K562 (cell line): Measurements from ENCODE around the gene LHB. TPM values are rescaled to one million over a fixed set of nuclear protein-coding genes. Genes with fewer than 3 reads are reported as not detected.
A peak's percentile ranks its signal among the peaks of the same experiment; 100 is the strongest.

Source experiments
- ATAC-seq: fragments of 200-7000 bp; cut with Tn5 transposase; 3 replicates; pipeline ENCODE4 v1.9.1; 2020; ENCODE audit warnings: moderate library complexity
- BruUV-seq: library from RNA; stranded (reverse); fragments of 400-500 nt; replicated peaks from 2 replicates; lab custom pipeline; 2021; lab: Mats Ljungman, UMichigan
- CTCF ChIA-PET: fragments of 300-600 bp; formaldehyde crosslinking; extraction: SDS; loops from one replicate; lab custom pipeline; 2021; ENCODE audit warnings: low intra/inter-chr PET ratio; lab: Yijun Ruan, JAX
- POLR2A ChIA-PET: fragments of 300-600, 350-650 bp; sonication (Branson Sonifier 250); formaldehyde crosslinking; extraction: SDS; loops from one replicate; lab custom pipeline; 2021; ENCODE audit warnings: antibody characterized with exemption, inconsistent platforms; lab: Yijun Ruan, JAX
- DNase-seq, 4 experiments: peaks; one replicate each; pipeline versions ENCODE4 v3.0.0 to v3.0.0-alpha.2; 2011 to 2018; ENCODE audit warnings: low spot score in 3 of 4, mixed read lengths in 3 of 4; ENCODE audit errors: extremely low read depth in 1 of 4
- FAIRE-seq: peaks from 2 replicates; lab custom pipeline; 2011; peaks lifted over from hg19 to GRCh38; lab: Jason Lieb, UNC
- H2AFZ ChIP-seq: 2 replicates; pipeline ENCODE4 v1.6.0; 2011; ENCODE audit warnings: low read depth, low read length, control low read depth, inconsistent platforms
- H3K27ac ChIP-seq: fragments of 200-600 bp; 3 replicates; pipeline ENCODE4 v1.8.0; 2011; ENCODE audit warnings: low read depth, mild to moderate bottlenecking, control low read depth, inconsistent platforms, low read length, moderate library complexity, mixed read lengths; ENCODE audit errors: extremely low read depth
- H3K27me3 ChIP-seq, 2 experiments: fragments of 300-600 bp in 1 of 2; 2 replicates in 1 of 2; 3 replicates in 1 of 2; pipeline versions ENCODE4 v1.6.0 to v1.8.0; 2011; ENCODE audit warnings: inconsistent platforms in 2 of 2, low read length in 2 of 2, mild to moderate bottlenecking in 1 of 2, mixed read lengths in 1 of 2, moderate library complexity in 1 of 2; ENCODE audit not compliant: control insufficient read depth in 2 of 2, insufficient read depth in 2 of 2
- H3K36me3 ChIP-seq: fragments of 300-600 bp; 3 replicates; pipeline ENCODE4 v1.8.0; 2011; ENCODE audit warnings: mild to moderate bottlenecking, low read length, inconsistent platforms; ENCODE audit not compliant: control insufficient read depth, insufficient read depth
- H3K4me1 ChIP-seq, 2 experiments: fragments of 200-600 bp in 1 of 2; replicated peaks in 1 of 2; 2 replicates in 1 of 2; 3 replicates in 1 of 2; pipeline versions ENCODE4 v1.5.1 to v1.8.0; 2011; ENCODE audit warnings: inconsistent platforms in 2 of 2, low read length in 2 of 2, mild to moderate bottlenecking in 1 of 2, mixed read lengths in 1 of 2, moderate library complexity in 1 of 2; ENCODE audit not compliant: control insufficient read depth in 2 of 2, insufficient read depth in 2 of 2
- H3K4me2 ChIP-seq: 2 replicates; pipeline ENCODE4 v1.6.1; 2011; ENCODE audit warnings: low read length, control low read depth, inconsistent platforms, mixed read lengths; ENCODE audit not compliant: insufficient read depth
- H3K4me3 ChIP-seq: fragments of 200-600 bp; sonication (generic), shearing (Covaris generic); 2 replicates; pipeline ENCODE4 v1.5.1; 2016; ENCODE audit warnings: control low read depth, inconsistent platforms
- H3K79me2 ChIP-seq: fragments of 200-600 bp; 3 replicates; pipeline ENCODE4 v1.8.0; 2011; ENCODE audit warnings: low read length, inconsistent platforms; ENCODE audit not compliant: control insufficient read depth, insufficient read depth
- H3K9ac ChIP-seq, 2 experiments: 2 replicates each; pipeline versions ENCODE4 v1.6.0 to v1.6.1; 2011; ENCODE audit warnings: low read depth in 2 of 2, low read length in 2 of 2, control low read depth in 1 of 2, inconsistent platforms in 1 of 2, mild to moderate bottlenecking in 1 of 2, mixed read lengths in 1 of 2; ENCODE audit not compliant: insufficient read depth in 1 of 2
- H3K9me1 ChIP-seq: one replicate; pipeline ENCODE4 v1.6.0; 2011; ENCODE audit warnings: inconsistent platforms, mild to moderate bottlenecking, low read length, moderate library complexity; ENCODE audit not compliant: control insufficient read depth, insufficient read depth
- H3K9me3 ChIP-seq: replicated peaks from 2 replicates; pipeline ENCODE4 v1.5.1; 2011; ENCODE audit warnings: low read depth, low read length, inconsistent platforms; ENCODE audit not compliant: control insufficient read depth, insufficient read depth
- H4K20me1 ChIP-seq: replicated peaks from 2 replicates; pipeline ENCODE4 v1.6.1; 2011; ENCODE audit warnings: low read length, inconsistent platforms, mixed read lengths; ENCODE audit not compliant: control insufficient read depth, insufficient read depth
- ARID4B ChIP-seq: sonication (generic); formaldehyde crosslinking; IDR thresholded peaks from 2 replicates; pipeline ENCODE4 v1.8.0; 2022; ENCODE audit warnings: mild to moderate bottlenecking, missing genetic modification reagents
- BHLHE40 ChIP-seq: IDR thresholded peaks from 2 replicates; pipeline ENCODE4 v1.6.1; 2011; ENCODE audit warnings: low read length, improper control_type of control experiment
- E2F6 ChIP-seq, 2 experiments: IDR thresholded peaks; 2 replicates each; pipeline ENCODE4 v1.6.1; 2011; ENCODE audit warnings: borderline replicate concordance in 1 of 2, control low read depth in 1 of 2, low read depth in 1 of 2, low read length in 1 of 2, mild to moderate bottlenecking in 1 of 2, mixed read lengths in 1 of 2, moderate library complexity in 1 of 2; ENCODE audit not compliant: insufficient read depth in 1 of 2, insufficient read length in 1 of 2, poor library complexity in 1 of 2, severe bottlenecking in 1 of 2; ENCODE audit errors: extremely low read depth in 1 of 2
- HNRNPL ChIP-seq: fragments of 200-400 bp; formaldehyde crosslinking; IDR thresholded peaks from 2 replicates; pipeline ENCODE4 v1.6.1; 2017; ENCODE audit warnings: low read depth, mild to moderate bottlenecking, low read length
- JUN ChIP-seq, 2 experiments: sonication (generic) in 1 of 2; formaldehyde crosslinking in 1 of 2; IDR thresholded peaks; 2 replicates each; pipeline versions ENCODE4 v1.6.1 to v1.8.0; 2012 to 2022; ENCODE audit warnings: borderline replicate concordance in 2 of 2, mild to moderate bottlenecking in 2 of 2, improper control_type of control experiment in 1 of 2, low read depth in 1 of 2, low read length in 1 of 2, missing genetic modification reagents in 1 of 2
- KAT8 ChIP-seq: fragments of 450-650 bp; IDR thresholded peaks from 2 replicates; pipeline ENCODE4 v1.6.1; 2016; ENCODE audit warnings: low read depth, mild to moderate bottlenecking
- KDM1A ChIP-seq, 2 experiments: fragments of 450-650 bp; IDR thresholded peaks; 2 replicates each; pipeline ENCODE4 v1.6.1; 2016; ENCODE audit warnings: mild to moderate bottlenecking in 2 of 2
- NR2C1 ChIP-seq, 2 experiments: fragments of 450-650 bp; IDR thresholded peaks; 2 replicates each; pipeline ENCODE4 v1.6.1; 2017; ENCODE audit warnings: mild to moderate bottlenecking in 2 of 2, antibody characterized with exemption in 1 of 2, inconsistent platforms in 1 of 2, missing compliant biosample characterization in 1 of 2, missing genetic modification characterization in 1 of 2
- NR2C2 ChIP-seq, 2 experiments: fragments of 200-800 bp in 1 of 2; sonication (Bioruptor generic) in 1 of 2; sonication (generic) in 1 of 2; formaldehyde crosslinking in 1 of 2; IDR thresholded peaks; 2 replicates each; pipeline versions ENCODE4 v1.6.1 to v1.8.0; 2016 to 2022; ENCODE audit warnings: mild to moderate bottlenecking in 1 of 2, missing compliant biosample characterization in 1 of 2, missing genetic modification characterization in 1 of 2, missing genetic modification reagents in 1 of 2
- RAD21 ChIP-seq, 2 experiments: fragments of 250-450 bp in 1 of 2; fragments of 450-650 bp in 1 of 2; sonication (Bioruptor Pico) in 1 of 2; formaldehyde crosslinking in 1 of 2; IDR thresholded peaks in 1 of 2; conservative IDR thresholded peaks in 1 of 2; 2 replicates each; pipeline versions ENCODE4 v1.4.0 to v1.8.0; 2020 to 2022; ENCODE audit warnings: mild to moderate bottlenecking in 2 of 2, moderate library complexity in 1 of 2
- WGBS: fragments of 100-300 bp; shearing (Covaris generic); methylation state at CpG from one replicate; pipeline ENCODE4 v1.1.6; 2016; ENCODE audit warnings: low coverage, mixed read lengths; ENCODE audit not compliant: insufficient coverage; ENCODE audit errors: missing lambda C conversion rate; 5-methylcytosine and 5-hydroxymethylcytosine counted together
- in situ Hi-C: fragments of 300-500 bp; cut with MboI; formaldehyde crosslinking; loops from 4 replicates; pipeline ENCODE4 v1.15.0; 2018; ENCODE audit warnings: inconsistent platforms, mixed read lengths
- intact Hi-C: fragments of 100-400 bp; cut with micrococcal nuclease; formaldehyde crosslinking; loops from 2 replicates; pipeline ENCODE4 v1.14.2; 2022
- polyA plus RNA-seq, 8 experiments: library from polyadenylated mRNA; depleted of rRNA in 4 of 8; stranded (reverse) in 5 of 8; unstranded in 3 of 8; fragments of >200 nt; fragmentation: Nextera tagmentation in 2 of 8; fragmentation: Illumina TruSeq in 1 of 8; extraction: Ambion mirVana in 2 of 8; extraction: Trizol in 1 of 8; gene quantifications; 2 replicates each; pipeline versions ENCODE4 v1.2.1 to v1.2.3, GENCODE V29; 2011 to 2014; ENCODE audit warnings: inconsistent platforms in 1 of 8, missing spikeins in 1 of 8
- total RNA-seq, 7 experiments: library from RNA; depleted of rRNA in 6 of 7; stranded (reverse); fragments of >200 nt in 6 of 7; fragmentation: Illumina TruSeq in 2 of 7; extraction: Trizol in 2 of 7; gene quantifications; 2 replicates each; pipeline versions ENCODE4 v1.2.1 to v1.2.3, GENCODE V29; 2011 to 2021; ENCODE audit warnings: low replicate concordance in 1 of 7

LHB gene
- total and polyA plus RNA-seq, 9 of the 15 experiments (the other 6 are each of a cell fraction or from before 2014, with no cell fraction given), result 0.54 TPM; not detected in 8

- ChIA-PET POLR2A (interaction anchor here (0.6 to 0.8 kb wide), 2 partner anchors 23 to 74 kb away, joined by 3 read pairs; no protein-coding TSS in a partner anchor), CTCF (interaction anchor here (0.5 kb wide), 1 partner anchor 146 kb away, joined by 4 read pairs; no protein-coding TSS in a partner anchor)
- Histone ChIP-seq H3K9me3 (no peaks in the 10 kb centered on the region), H3K9me1 (peaks cover 7% of the 10 kb centered on the region), H3K27me3 (no peaks in the 10 kb centered on the region), H3K79me2 (no peaks in the 10 kb centered on the region), H3K9ac (peak overlapping the region in 1 of 2 experiments; percentile 61; a peak in 1 of 4 replicates), H3K4me3 (no peak overlapping the region), H3K4me2 (no peak overlapping the region), H2AFZ (no peak overlapping the region), H3K27ac (no peak overlapping the region), H4K20me1 (peaks cover 9% of the 10 kb centered on the region; the same call in 1 of the 2 replicates), H3K4me1 (peaks cover 21 to 48% of the 10 kb centered on the region in 2 experiments; a peak in 4 of 5 replicates), H3K36me3 (peaks cover 4% of the 10 kb centered on the region; the same call in 1 of the 3 replicates)
- intact Hi-C loops (no loop called here), in situ Hi-C loops (no loop called here)
- BruUV-seq, result no TSS peak
- FAIRE-seq (no peak), ATAC-seq (no peak), DNase-seq (peak in 1 of 4 experiments; percentile 42)
- WGBS, result 4% methylated on average over 16 of the region's 16 CpGs
- peak; percentile 59; the same call in 1 of the 2 replicates for TF ChIP-seq JUN (IDR thresholded peaks at IDR 0.05; ENCODE audit: borderline replicate concordance, low read depth, low read length)
- no peak for TF ChIP-seq JUN (CRISPR knock-in tag; IDR thresholded peaks at IDR 0.05; ENCODE audit: borderline replicate concordance)
- peak in 1 of 2 experiments; percentile 28 for TF ChIP-seq E2F6 (IDR thresholded peaks at IDR 0.05; ENCODE audit: borderline replicate concordance in 1 of 2, extremely low read depth in 1 of 2, insufficient read depth in 1 of 2, insufficient read length in 1 of 2, low read depth in 1 of 2, low read length in 1 of 2, poor library complexity in 1 of 2, severe bottlenecking in 1 of 2)
- no peak for TF ChIP-seq HNRNPL
- peak; percentile 70 for TF ChIP-seq NR2C1 (IDR thresholded peaks at IDR 0.05)
- peak; percentile 70 for TF ChIP-seq NR2C1 (tag; IDR thresholded peaks at IDR 0.05)
- no peak for TF ChIP-seq ARID4B (CRISPR knock-in tag)
- peak; percentile 56 to 64; a peak in 3 of 4 replicates for TF ChIP-seq KDM1A (IDR thresholded peaks at IDR 0.05)
- TF ChIP-seq NR2C2 (CRISPR knock-in tag; IDR thresholded peaks at IDR 0.05), result no peak
- peak; percentile 86 for TF ChIP-seq NR2C2 (tag; IDR thresholded peaks at IDR 0.05)
- TF ChIP-seq BHLHE40, result peak; percentile 53
- TF ChIP-seq KAT8, result no peak
- no peak for TF ChIP-seq RAD21 (CRISPR knock-in tag; conservative IDR thresholded peaks at IDR 0.05 in 1 of 2, IDR thresholded peaks at IDR 0.05 in 1 of 2)
These were observed 4.3 kb upstream of the LHB start for GRCh38 chr19:49020931-49021895.
